Fibroblast of mammary gland (primary cell): ENCODE data around the gene VDR.

ENCODE experiments used
- DNase-seq: peaks from one replicate; pipeline ENCODE4 v3.0.0-alpha.2; 2010; ENCODE audit warnings: low read depth
- H3K4me3 ChIP-seq: 2 replicates; pipeline ENCODE4 v1.5.1; 2011; ENCODE audit warnings: low read depth, mild to moderate bottlenecking, low read length, moderate library complexity; ENCODE audit not compliant: control insufficient read depth
- TF ChIP-seq, protein P1 (sequence below): conservative IDR thresholded peaks from 2 replicates; pipeline ENCODE4 v1.5.1; 2011; ENCODE audit warnings: low read depth, low read length, inconsistent platforms; ENCODE audit not compliant: control insufficient read depth, insufficient read depth

VDR gene

DNA sequence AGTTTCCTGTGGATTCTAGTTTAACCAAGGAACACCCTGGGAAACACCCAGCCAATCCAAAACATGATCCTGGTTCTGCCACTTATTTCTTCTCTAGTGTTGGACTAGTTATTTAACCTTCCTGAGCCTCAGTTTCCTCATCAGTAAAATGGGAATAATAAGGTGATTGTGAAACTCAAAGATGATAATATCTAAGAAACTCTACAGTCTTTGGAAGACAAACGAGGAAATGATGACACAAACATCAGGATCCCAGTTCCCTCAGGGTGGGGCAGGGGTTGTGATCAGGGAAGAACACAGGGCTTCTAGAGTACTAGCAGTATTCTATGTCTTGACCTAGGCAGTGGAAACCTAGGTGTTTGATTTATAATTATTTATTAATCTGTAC is 40.5 kb upstream of the VDR start:
- no peak overlapping the region for H3K4me3 ChIP-seq
- TF ChIP-seq, protein P1, sequence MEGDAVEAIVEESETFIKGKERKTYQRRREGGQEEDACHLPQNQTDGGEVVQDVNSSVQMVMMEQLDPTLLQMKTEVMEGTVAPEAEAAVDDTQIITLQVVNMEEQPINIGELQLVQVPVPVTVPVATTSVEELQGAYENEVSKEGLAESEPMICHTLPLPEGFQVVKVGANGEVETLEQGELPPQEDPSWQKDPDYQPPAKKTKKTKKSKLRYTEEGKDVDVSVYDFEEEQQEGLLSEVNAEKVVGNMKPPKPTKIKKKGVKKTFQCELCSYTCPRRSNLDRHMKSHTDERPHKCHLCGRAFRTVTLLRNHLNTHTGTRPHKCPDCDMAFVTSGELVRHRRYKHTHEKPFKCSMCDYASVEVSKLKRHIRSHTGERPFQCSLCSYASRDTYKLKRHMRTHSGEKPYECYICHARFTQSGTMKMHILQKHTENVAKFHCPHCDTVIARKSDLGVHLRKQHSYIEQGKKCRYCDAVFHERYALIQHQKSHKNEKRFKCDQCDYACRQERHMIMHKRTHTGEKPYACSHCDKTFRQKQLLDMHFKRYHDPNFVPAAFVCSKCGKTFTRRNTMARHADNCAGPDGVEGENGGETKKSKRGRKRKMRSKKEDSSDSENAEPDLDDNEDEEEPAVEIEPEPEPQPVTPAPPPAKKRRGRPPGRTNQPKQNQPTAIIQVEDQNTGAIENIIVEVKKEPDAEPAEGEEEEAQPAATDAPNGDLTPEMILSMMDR = no peak
- no peak for DNase-seq

DNA sequence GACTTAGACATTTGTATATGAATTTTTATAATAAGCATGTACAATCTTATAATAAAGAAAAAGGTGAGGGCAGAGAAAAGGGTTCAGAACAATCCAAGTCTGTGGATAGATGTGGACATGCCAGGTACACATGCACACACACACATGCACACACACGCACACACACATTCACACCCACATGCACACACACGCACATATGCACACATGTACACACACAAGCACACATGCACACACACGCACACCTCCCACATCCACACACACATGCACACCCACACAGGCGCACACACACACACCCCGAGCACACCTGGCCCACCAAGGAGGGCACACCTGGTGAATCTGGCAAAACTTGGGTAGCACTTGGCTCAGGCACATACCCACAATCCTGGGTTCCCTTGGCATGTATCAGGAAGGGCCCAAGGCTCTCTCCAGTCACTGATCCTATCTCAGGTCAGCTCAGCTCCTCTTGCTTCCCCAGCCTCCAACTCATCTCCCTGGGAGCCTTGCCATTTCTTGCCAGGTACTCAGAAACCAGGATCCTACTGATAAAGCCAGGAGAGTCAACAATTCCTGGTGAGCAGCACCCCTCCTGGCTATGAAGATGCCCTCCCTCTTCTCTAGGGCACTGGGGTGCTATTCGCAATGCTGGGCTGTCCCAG is 40.0 kb upstream of the VDR start:
- DNase-seq = no peak
- no peak overlapping the region for H3K4me3 ChIP-seq
- TF ChIP-seq, protein P1 = no peak

DNA sequence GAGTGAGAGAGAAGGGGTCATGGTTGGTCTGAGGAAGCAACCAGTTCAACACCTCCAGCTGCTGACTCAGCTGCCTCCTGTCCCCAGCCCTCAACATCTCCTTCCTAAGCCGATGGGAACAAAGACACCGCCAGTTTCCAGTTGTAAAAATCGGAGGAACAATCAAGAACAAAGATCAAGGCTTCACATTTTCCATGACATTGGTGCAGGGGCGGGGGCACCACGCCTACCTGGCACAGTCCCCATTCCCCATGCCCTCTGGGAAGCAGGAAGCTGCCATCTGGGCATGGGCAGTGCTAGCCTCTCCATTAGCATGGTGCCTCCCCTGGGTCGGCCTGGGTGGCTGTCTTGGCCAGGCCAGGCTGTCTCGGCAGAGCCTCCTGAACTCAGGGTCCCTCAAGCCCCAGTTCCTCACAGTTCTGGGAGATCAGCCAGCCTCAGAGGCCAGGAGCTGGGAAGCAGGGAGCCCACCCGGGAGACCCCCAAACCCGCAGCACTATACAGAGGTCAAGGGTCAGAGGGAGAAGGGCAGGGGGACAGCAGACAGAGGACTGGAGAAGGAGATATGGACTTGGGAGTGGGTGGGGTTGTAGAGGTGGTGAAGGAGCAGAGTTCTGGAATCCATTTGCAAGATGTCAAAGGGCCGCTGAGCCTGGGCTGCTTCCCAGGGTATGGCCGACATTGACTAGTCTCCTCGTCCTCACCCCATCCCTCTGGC is 39.0 kb upstream of the VDR start:
- H3K4me3 ChIP-seq = no peak overlapping the region
- TF ChIP-seq, protein P1 = no peak
- no peak for DNase-seq

DNA sequence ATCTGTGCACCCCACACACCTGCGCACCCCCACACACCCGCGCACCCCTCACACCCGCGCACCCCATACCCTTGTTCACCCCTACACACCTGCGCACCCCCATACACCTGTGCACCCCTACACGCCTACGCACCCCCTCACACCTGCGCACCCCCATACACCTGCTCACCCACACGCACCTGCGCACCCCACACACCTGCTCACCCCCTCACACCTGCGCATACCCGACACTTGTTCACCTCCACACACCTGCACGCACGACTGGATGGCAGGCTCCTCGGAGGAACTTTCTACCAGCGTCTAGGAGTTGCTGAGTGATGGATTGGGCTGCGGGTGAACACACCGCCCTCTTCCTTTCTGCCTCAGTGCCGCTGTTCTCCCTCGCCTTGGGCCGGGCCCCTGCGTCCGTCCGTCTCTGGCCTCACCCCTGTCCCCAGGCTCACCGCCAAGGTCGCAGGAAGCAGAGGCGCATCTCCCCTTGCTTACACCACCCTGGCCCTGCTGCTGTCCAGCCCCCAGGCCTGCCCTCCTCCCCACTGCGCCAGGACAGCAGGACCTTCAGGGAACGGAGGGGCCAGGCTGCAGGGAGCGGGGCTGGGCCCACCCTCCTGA is 37.9 kb upstream of the VDR start:
- TF ChIP-seq, protein P1 = no peak
- H3K4me3 ChIP-seq = no peak overlapping the region
- no peak for DNase-seq

DNA sequence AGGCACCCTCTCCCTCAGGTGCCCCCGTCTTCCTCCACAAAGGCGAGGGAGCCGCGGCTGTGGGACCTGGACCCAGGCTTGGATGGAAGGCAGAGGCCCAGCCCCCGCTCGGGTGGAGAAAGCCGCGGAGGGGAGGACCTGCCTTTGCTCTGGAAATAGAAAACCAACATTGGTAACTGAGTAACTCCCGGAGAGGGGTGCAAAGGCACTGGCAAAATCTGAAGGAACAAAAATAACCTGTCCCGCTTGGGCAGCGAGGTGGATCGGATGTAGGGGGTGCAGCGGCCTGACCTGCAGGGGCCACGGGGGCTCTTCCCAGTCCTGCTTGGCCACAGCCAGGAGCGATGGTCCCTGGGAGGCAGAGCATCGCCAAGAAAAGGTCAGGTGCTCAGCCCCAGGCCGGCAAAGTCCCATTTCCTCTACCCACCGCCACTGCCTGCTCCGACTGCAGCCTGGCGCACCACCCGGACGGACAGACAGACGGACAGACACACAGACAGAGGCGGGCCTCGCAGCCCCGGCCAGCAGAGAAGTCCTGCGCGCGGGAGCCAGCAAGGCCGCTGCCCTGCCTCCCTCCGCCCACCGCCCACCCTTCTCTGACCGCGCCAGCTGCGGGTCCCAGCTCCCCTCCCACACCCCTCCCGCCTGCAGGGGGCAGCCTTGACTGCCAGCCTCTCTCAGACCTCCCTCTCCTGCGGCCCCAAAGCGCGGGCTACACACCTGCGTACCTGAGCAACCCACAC is 37.2 kb upstream of the VDR start:
- TF ChIP-seq, protein P1 = no peak
- no peak overlapping the region for H3K4me3 ChIP-seq
- no peak for DNase-seq

DNA sequence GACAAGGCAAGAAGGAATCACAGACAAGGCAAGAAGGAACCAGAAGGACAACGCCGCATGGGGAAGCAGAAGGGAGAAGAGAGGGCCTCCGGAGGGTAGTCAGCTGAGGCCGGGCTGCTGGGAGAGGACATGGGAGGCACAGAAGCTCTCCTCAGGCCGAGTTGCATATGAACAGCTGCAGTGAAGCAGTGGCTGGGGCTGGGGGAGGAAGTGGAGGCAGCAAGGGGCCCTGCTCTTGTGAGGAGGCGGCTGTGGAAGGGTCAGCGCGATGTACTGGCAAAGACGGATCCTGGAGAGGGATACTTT is 36.6 kb upstream of the VDR start:
- TF ChIP-seq, protein P1 = no peak
- no peak for DNase-seq

More for the DNA sequence above, 36.6 kb upstream of the VDR start:
- no peak overlapping the region for H3K4me3 ChIP-seq
